ENCODE results near the gene MAP3K21.

- TF ChIP-seq POLR2A (IDR thresholded peaks at IDR 0.05) (no peak), CTCF (IDR thresholded peaks at IDR 0.05) (no peak)
Observed at GRCh38 chr1:233282582-233282886, 45.0 kb upstream of the MAP3K21 start.
